Measurements from ENCODE around the gene VWA8. TPM values are rescaled to one million over a fixed set of nuclear protein-coding genes. Genes with fewer than 3 reads are reported as not detected.

Gene VWA8
- total and polyA plus RNA-seq, 4 donors: 7.1 to 50.3 (median 12.4) TPM

DNA sequence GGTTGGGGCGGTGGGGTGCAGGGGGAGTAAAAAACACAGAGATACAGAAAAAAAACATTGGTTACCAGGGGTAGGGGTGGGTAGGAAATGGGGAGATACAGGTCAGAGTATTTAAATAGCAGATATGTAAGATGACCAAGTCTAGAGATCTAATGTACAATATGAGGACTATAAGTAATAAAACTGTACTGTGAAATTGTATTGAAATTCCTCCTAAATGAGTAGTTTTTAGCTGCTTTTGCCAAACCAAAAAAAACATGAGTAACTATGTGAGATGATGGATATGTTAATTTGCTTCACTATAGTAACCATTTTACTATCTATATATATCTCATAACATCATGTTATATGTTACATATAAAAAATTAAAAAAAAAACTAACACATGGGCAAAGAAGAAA lies 29.6 kb downstream of the VWA8 start:
- TF ChIP-seq SP1 (IDR thresholded peaks at IDR 0.05): no peak
- TF ChIP-seq FOXA1 (IDR thresholded peaks at IDR 0.05): no peak
- TF ChIP-seq HNF4A (conservative IDR thresholded peaks at IDR 0.05): no peak
- TF ChIP-seq, protein P1, sequence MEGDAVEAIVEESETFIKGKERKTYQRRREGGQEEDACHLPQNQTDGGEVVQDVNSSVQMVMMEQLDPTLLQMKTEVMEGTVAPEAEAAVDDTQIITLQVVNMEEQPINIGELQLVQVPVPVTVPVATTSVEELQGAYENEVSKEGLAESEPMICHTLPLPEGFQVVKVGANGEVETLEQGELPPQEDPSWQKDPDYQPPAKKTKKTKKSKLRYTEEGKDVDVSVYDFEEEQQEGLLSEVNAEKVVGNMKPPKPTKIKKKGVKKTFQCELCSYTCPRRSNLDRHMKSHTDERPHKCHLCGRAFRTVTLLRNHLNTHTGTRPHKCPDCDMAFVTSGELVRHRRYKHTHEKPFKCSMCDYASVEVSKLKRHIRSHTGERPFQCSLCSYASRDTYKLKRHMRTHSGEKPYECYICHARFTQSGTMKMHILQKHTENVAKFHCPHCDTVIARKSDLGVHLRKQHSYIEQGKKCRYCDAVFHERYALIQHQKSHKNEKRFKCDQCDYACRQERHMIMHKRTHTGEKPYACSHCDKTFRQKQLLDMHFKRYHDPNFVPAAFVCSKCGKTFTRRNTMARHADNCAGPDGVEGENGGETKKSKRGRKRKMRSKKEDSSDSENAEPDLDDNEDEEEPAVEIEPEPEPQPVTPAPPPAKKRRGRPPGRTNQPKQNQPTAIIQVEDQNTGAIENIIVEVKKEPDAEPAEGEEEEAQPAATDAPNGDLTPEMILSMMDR (IDR thresholded peaks at IDR 0.05; ENCODE audit: low read depth, low read length, missing input control): no peak
- TF ChIP-seq EGR1 (IDR thresholded peaks at IDR 0.05; ENCODE audit: low read depth in 2 of 2): no peak
- TF ChIP-seq, protein P2, sequence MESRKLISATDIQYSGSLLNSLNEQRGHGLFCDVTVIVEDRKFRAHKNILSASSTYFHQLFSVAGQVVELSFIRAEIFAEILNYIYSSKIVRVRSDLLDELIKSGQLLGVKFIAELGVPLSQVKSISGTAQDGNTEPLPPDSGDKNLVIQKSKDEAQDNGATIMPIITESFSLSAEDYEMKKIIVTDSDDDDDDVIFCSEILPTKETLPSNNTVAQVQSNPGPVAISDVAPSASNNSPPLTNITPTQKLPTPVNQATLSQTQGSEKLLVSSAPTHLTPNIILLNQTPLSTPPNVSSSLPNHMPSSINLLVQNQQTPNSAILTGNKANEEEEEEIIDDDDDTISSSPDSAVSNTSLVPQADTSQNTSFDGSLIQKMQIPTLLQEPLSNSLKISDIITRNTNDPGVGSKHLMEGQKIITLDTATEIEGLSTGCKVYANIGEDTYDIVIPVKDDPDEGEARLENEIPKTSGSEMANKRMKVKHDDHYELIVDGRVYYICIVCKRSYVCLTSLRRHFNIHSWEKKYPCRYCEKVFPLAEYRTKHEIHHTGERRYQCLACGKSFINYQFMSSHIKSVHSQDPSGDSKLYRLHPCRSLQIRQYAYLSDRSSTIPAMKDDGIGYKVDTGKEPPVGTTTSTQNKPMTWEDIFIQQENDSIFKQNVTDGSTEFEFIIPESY (IDR thresholded peaks at IDR 0.05): no peak
- no peak for TF ChIP-seq RXRA (IDR thresholded peaks at IDR 0.05)
- TF ChIP-seq, protein P3, sequence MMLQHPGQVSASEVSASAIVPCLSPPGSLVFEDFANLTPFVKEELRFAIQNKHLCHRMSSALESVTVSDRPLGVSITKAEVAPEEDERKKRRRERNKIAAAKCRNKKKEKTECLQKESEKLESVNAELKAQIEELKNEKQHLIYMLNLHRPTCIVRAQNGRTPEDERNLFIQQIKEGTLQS (IDR thresholded peaks at IDR 0.05): no peak
- TF ChIP-seq YY1 (IDR thresholded peaks at IDR 0.05): no peak
- TF ChIP-seq JUND (IDR thresholded peaks at IDR 0.05): no peak
- TF ChIP-seq, protein P4, sequence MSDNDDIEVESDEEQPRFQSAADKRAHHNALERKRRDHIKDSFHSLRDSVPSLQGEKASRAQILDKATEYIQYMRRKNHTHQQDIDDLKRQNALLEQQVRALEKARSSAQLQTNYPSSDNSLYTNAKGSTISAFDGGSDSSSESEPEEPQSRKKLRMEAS (IDR thresholded peaks at IDR 0.05): no peak
- no peak for TF ChIP-seq TAF1 (conservative IDR thresholded peaks at IDR 0.05)
- TF ChIP-seq NR2F2 (IDR thresholded peaks at IDR 0.05): no peak
- TF ChIP-seq, protein P5, sequence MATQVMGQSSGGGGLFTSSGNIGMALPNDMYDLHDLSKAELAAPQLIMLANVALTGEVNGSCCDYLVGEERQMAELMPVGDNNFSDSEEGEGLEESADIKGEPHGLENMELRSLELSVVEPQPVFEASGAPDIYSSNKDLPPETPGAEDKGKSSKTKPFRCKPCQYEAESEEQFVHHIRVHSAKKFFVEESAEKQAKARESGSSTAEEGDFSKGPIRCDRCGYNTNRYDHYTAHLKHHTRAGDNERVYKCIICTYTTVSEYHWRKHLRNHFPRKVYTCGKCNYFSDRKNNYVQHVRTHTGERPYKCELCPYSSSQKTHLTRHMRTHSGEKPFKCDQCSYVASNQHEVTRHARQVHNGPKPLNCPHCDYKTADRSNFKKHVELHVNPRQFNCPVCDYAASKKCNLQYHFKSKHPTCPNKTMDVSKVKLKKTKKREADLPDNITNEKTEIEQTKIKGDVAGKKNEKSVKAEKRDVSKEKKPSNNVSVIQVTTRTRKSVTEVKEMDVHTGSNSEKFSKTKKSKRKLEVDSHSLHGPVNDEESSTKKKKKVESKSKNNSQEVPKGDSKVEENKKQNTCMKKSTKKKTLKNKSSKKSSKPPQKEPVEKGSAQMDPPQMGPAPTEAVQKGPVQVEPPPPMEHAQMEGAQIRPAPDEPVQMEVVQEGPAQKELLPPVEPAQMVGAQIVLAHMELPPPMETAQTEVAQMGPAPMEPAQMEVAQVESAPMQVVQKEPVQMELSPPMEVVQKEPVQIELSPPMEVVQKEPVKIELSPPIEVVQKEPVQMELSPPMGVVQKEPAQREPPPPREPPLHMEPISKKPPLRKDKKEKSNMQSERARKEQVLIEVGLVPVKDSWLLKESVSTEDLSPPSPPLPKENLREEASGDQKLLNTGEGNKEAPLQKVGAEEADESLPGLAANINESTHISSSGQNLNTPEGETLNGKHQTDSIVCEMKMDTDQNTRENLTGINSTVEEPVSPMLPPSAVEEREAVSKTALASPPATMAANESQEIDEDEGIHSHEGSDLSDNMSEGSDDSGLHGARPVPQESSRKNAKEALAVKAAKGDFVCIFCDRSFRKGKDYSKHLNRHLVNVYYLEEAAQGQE (IDR thresholded peaks at IDR 0.05): no peak
- TF ChIP-seq RAD21 (IDR thresholded peaks at IDR 0.05): no peak
- TF ChIP-seq FOXA2 (IDR thresholded peaks at IDR 0.05): no peak
- no peak for TF ChIP-seq HNF4G (IDR thresholded peaks at IDR 0.05)
- no peak for TF ChIP-seq GABPA (IDR thresholded peaks at IDR 0.05 in 1 of 2, conservative IDR thresholded peaks at IDR 0.05 in 1 of 2)

More for the DNA sequence above, 29.6 kb downstream of the VWA8 start:
- Histone ChIP-seq H3K4me3 (ENCODE audit: low read depth in 1 of 3, low read length in 3 of 3) (no peak overlapping the region), H3K27ac (ENCODE audit: low read depth in 1 of 2, low read length in 2 of 2) (no peak overlapping the region), H3K9me3 (ENCODE audit: control insufficient read depth in 4 of 4, low read length in 3 of 4) (no peaks in the 10 kb centered on the region), H3K9ac (ENCODE audit: low read depth in 1 of 2, low read length in 2 of 2) (no peak overlapping the region), H3K4me1 (ENCODE audit: control insufficient read depth in 4 of 4, insufficient read depth in 4 of 4, low read length in 3 of 4) (peaks cover 0 to 16% (median 2%) of the 10 kb centered on the region in 4 donors), H3K36me3 (ENCODE audit: control insufficient read depth in 4 of 4, insufficient read depth in 3 of 4, low read depth in 1 of 4, low read length in 3 of 4) (peaks cover 0 to 2% (median under 1%) of the 10 kb centered on the region in 4 donors), H3K27me3 (ENCODE audit: control insufficient read depth in 4 of 4, insufficient read depth in 4 of 4, low read length in 3 of 4) (no peaks in the 10 kb centered on the region)
- DNase-seq (ENCODE audit: low spot score): no peak
- 93% methylated on average over 1 of the region's 1 CpG for WGBS
